ENCODE measurements around the gene GRB2.

DNA sequence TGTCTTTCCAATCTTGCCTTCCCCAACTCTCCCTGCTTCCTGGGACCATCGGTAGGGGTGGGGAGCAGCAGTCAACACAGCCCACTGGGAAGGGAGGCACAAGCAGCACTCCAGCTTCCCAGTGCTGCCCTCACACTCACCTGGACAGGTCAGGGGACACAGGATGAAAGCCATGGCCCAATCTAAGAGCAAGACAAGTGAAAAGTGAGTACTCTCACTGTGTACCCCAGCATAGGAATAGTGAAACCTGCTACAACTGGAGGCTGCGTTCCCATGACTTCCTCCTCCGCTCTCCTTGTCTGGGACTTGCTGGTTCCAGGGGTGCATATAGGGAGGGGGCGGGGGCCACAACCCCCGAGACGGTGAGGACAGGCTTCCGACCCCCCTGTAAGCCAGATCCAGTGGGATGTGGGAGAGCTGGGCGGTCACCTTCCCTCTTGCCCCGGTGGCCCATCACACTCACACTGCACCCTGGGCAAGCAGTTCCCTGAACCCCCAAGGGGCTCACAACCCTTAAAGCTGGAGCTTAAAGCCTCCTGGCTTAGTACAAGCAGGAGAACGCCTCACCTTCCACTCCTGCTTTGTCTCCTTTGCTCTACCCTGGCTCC, 86.8 kb downstream of the GRB2 start:
- TF ChIP-seq EP300 (IDR thresholded peaks at IDR 0.05) = no peak
- TF ChIP-seq, protein P1, sequence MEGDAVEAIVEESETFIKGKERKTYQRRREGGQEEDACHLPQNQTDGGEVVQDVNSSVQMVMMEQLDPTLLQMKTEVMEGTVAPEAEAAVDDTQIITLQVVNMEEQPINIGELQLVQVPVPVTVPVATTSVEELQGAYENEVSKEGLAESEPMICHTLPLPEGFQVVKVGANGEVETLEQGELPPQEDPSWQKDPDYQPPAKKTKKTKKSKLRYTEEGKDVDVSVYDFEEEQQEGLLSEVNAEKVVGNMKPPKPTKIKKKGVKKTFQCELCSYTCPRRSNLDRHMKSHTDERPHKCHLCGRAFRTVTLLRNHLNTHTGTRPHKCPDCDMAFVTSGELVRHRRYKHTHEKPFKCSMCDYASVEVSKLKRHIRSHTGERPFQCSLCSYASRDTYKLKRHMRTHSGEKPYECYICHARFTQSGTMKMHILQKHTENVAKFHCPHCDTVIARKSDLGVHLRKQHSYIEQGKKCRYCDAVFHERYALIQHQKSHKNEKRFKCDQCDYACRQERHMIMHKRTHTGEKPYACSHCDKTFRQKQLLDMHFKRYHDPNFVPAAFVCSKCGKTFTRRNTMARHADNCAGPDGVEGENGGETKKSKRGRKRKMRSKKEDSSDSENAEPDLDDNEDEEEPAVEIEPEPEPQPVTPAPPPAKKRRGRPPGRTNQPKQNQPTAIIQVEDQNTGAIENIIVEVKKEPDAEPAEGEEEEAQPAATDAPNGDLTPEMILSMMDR (IDR thresholded peaks at IDR 0.05) = no peak

Data from upper lobe of left lung (tissue), 4 donors.